Measurements from ENCODE around the gene ENAH.

The ENAH gene

DNA sequence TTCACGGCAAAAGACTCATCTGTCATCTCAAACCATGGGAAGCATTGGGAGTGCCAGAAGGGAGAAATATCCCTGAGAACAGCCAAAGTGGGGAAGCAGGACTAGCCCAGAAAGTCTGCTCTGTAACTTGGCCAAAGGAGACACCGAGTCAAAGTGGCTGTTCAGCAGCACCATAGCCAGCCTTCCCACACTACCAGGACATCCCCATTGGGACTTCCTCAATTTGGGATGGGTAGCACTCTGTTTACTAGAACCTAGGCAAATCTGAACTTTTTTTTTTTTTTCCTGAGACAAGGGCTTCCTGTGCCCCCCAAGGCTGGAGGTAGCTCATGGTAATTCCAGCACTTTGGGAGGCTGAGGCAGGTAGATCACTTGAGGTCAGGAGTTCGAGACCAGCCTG lies 93.0 kb downstream of the ENAH start:
- DNase-seq (ENCODE audit: low spot score): no peak

DNA sequence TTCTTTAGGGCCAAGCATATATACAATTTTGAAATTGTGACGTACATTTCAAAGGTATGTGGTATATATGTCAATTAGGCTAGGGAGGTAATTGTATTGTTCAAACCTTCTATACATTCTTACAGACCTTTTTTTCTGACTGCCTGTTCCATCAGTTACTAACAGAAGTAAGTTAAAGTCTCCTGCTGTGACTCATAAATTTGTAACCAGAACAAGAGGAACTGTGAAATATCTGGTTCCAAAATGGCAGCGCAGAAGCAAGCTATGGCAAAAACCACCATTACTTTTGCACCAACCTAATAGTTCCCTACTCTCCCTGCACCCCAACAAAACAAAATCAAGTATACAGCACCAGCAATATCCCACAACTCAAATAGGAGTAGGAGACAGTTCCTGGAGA lies 93.6 kb downstream of the ENAH start:
- DNase-seq (ENCODE audit: low spot score): no peak

DNA sequence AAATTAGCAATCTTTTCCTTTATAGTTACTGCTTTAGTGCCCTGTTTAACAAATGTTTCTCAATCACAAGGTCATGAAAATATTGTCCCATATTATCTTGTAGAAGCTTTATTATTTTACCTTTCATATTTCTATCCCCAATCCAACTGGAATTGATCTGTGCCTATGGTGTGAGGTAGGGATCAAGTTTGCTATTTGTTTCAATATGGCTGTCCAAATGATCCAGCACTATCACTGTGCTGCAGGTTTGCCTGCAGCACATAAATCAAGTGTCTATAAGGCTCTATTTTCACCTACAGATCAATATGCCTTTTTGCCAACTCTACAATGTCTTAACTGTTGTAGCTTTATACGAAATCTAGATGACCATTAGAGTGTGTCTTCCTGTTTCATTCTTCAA lies 96.2 kb downstream of the ENAH start:
- no peak for DNase-seq (ENCODE audit: low spot score)

DNA sequence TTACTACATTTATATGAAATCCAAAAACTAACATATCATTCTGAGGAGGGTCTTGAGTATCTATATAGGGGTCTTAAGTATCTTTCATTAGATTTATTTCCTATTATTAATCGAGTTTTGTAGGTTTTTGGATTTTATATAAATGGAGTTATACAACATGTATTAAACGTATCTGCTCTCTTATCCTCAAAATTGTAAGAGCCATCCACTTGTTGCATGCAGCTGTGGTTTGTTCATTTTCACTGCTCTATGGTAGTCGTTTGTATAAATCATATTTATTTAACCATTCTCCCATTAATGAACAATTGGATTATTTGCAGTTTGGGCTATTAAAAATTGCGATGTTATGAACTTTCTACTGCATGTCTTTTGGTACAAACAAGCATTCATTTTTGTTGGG lies 97.1 kb downstream of the ENAH start:
- no peak for DNase-seq (ENCODE audit: low spot score)

DNA sequence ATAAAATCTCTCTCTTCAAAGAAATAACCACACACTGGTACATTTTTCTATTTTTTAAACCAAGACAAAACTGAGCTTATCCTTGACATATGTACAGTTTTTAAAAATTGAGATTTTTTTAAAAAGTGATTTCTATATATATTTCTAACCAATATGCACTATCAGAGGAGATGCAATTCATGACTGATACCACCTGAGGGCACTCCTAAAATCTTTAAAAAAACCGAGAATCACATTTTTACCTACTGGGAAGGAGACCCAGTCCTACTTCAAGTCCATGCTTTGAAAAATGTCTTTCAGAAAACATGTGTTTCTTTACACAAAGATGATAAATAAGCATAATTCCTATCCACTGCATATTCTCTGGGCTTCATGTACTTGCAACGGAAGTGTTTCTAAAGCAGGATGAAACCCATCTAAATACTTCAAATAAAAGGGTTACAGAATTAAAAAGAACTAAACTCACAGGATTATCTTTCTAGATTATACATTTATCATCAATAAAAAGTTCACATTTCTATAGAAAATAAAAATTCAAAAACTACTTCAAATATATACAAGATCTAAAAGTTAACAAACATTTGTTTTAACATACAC lies 98.6 kb downstream of the ENAH start:
- DNase-seq (ENCODE audit: low spot score): no peak

DNA sequence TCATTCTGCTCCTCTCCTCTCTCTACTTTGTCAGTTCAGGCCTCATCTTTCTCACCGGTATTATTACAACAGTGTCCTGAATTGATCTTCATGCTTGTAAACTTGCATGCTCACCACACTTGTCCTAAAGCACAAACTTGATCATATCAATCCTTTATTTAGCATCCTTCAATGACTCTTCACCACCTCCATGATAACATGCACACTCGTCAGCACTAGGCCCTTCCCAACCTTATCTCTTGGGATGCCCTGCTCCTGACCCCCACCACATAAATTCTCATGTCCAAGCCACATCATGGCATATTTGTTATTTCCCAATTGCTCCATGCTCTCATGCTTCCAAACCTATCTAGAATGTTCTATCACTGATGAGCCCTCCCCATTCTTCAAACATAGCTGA lies 103.1 kb downstream of the ENAH start:
- no peak for DNase-seq (ENCODE audit: low spot score)

DNA sequence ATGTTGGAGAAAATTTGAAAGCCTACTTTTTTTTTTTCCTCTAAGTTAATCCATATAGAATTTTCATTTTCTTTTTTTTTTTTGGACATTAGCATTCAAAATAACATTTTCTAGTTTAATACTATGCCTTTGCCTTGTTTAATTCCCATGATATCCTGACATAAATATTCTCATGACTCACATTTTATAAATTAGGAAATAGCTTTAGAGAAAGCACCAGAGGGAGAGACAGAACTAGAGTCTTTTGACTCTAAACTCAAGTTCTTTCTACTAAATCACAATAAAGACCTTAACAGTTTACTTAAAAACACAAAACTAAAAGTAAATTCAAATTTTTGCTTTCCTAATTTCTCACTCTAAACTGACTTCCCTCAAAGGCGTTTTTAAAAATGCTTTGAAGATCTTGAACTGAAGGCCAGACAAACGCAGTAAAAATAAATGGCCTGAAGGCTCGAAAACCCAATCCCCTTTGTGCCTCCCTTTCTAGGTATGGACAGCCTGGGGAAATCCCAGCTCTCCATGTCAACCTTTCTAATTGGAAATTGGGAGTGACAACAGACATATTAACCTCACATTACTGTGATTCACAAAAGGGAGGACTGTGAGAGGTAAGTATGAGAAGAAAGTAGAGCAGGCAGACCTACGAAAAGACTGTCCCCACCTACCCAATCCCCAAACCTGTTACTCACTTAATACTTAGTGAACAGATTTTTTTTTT lies 104.6 kb downstream of the ENAH start:
- no peak for DNase-seq (ENCODE audit: low spot score)

DNA sequence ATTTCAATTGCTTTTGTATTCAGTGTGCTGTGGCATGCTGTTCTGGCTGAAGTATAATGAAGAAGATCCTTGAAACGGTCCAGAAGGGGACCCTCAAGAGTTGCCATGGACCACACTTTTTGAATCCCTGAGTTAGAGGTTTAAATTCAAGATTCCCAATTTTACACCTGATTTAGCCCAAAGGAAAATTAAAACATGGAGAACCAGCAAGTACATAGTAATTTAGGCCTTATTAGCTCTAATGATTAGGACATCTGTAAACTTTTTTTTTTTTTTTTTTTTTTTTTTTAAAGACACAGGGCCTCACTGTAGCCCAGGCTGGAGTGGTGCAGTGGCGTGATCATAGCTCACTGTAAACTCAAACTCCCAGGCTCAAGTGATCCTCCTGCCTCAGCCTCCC lies 107.3 kb downstream of the ENAH start:
- no peak for DNase-seq (ENCODE audit: low spot score)

DNA sequence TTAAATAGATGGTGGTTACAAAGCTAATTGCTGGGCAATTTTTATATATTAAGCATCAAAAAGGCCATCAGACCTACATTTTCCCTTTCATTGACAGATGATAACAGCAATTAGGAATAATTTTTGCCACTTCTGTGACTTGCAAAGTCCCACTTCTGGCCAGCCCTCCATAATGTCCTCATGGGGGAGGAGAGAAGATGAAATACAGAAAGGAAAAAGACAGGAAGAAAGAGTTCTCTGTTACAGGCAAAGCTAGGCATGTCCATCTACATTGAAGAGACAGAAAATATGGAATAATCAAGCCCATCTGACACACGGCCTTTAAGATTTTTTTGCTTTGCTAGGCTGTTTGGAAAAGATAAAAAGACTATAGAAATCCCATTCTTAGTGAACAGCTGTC lies 108.0 kb downstream of the ENAH start:
- DNase-seq (ENCODE audit: low spot score): no peak

DNA sequence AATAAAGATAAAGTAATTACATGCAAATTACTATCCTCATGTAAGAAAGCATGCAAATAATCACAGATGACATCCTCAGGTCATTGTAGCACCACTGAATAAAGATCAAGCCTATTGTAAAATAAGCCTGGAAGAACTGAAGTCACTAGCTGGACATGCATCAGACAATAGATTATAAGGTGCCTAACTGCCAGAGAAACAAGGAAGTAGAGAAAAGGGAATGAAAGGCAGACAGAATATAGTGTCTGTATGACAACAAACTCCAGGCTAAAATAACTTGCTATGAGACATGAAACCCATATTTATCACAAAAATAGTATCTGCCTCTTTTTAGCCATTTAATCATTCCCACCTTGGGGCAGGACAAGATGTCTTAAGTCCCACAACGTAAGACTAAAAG lies 108.7 kb downstream of the ENAH start:
- DNase-seq (ENCODE audit: low spot score): no peak

DNA sequence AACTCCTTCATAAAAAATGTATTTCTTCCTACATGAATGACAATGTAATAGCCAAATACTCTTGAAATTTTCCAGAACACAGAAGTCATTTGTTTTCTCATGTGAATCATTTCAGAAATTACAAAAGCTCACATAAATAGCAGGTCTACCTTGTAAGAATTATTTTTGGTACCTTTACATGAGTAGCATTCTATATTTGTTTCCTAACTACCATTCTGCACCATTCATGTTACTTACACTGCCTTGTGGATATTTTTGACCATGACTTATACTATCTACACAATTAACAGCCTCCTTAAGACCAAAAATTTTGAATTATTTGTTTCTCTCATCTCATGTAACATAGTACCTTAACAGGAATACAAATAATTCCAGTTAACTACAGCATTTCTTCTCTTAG lies 109.6 kb downstream of the ENAH start:
- DNase-seq (ENCODE audit: low spot score): no peak

DNA sequence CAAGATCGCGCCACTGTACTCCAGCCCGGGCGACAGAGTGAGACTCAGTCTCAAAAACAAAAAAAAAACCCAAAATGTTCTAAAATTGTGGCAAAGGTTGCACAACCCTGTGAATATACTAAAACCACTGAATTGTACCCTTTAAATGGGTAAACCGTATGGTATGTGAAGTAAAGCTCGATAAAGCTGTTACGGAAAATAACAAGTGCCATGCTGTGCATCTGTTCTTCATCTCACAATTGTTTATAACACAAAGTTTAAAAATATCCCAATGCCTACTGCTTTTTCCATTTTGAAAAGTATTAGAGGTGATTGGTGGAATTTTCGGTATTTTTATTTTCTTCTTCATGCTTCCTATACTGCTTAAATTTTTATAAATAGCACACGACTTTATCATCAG lies 111.5 kb downstream of the ENAH start:
- no peak for DNase-seq (ENCODE audit: low spot score)

DNA sequence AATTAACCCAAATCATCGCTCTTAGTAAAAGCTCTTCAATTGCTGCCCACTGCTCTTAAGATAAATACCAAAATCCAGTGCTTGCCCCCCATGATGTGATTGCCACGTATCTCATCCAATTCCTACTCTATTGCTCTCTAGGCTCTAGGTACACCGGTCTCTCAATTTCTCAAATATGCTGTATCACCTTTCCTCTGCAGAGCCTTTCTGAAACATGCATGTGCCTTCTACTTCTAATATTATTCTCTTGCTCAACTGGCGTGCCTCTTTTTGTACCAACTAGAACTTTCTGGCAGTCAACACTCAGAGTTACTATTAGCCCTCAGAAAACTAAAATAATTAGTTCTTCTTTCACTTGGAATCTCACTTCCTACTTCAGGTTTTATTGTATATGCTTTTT lies 113.3 kb downstream of the ENAH start:
- DNase-seq (ENCODE audit: low spot score): no peak

DNA sequence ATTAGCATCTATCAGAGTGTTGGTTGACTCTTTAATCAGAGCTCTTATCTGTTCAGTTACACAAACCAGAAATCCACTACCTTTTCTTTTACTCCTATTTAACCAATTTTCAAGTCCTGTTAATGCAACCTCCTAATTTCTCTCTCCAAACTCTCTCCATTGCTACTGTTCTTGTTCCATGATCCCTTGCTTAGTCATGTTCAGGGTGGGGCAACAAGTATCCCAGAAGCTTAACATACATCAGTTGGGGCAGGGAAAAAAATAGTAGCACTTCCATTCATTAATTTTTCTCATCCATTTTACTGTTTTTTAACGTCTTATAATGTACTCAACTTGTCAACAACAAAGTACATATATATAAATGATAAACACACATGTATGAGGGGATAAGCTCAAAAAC lies 113.9 kb downstream of the ENAH start:
- DNase-seq (ENCODE audit: low spot score): no peak

DNA sequence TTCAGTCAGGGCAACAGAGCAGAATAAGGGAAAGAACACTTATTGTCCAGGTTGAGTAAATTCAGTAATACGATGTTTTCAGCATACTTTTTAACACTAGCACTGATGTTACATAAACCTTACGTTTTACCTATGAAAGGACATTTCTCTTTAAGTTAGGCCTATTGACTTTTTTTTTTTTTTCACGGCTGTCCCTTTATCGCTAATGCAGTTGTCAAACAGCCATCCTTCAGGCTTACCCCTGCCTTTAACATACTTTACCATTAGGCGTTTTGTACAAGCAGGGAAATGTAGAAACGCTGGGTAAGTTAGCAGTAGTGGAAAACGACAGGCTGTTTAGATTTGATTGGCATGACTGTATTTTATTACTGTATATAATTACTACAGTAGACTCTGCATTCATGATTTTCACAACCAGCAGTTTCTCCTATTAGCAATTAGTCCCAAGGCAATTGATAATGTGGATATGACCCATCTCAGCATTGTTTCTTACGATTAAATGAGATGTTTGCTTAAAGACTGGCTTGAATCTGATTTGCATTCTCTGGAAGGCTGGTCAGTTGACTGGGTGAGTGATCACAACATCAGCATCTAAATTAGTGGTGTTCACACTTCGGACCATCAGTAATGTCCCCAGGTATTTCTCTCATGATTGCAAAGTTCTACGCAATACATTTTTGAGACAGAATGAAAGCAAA lies 115.2 kb downstream of the ENAH start:
- DNase-seq (ENCODE audit: low spot score): no peak

DNA sequence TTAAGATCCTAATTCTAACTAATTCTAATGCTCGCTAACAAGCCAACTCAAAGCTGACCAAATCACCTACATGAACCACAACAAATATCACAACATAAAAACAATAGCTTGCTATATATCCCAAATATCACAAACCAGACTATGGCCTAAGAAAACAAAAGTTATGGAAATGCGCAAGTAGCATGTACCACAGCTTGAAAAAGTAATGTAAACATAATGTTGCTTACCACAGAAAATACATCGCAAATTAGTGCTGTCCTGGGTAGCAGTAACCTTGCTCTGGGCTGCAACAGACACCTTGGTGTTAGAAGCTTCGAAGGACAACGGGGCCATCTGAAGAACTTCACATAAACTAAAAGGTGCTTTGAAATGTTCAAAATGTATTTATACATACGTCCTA lies 117.6 kb downstream of the ENAH start:
- DNase-seq (ENCODE audit: low spot score): no peak

DNA sequence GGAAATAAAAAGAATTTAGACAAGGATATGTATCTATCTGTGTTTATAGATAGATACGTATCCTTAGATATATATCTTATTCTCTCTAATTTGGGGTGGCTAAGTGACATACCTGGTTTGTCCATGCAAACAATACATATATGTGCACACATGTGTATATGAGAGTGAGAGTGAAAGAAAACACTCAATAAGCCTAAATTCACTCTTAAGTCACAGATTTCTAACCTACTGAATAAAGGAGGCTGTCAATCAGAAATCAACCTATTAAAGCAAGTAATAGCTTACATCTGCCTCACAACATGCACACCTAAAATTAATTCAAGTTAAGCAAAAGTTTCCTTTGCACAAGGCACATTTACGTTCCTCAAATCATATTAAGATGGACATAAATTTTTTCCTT lies 118.2 kb downstream of the ENAH start:
- DNase-seq (ENCODE audit: low spot score): no peak

DNA sequence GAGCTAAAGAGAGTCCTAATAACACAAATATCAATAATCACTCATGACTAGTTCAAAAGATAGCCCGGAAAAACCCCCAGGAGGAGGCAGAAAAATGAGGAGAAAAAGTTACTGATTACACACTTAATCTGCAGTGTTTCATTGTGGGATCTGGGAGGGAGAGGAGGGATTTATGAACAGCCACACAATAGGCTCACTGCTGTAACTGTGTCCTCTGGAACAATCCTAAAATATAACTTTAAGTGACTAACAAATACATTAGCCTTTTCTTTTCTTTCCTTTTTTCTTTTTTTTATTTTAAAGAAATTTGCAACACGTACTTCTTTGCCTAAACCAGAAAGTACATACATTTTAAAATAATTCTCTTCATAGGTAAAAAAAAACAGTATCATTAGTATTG lies 118.8 kb downstream of the ENAH start:
- no peak for DNase-seq (ENCODE audit: low spot score)

DNA sequence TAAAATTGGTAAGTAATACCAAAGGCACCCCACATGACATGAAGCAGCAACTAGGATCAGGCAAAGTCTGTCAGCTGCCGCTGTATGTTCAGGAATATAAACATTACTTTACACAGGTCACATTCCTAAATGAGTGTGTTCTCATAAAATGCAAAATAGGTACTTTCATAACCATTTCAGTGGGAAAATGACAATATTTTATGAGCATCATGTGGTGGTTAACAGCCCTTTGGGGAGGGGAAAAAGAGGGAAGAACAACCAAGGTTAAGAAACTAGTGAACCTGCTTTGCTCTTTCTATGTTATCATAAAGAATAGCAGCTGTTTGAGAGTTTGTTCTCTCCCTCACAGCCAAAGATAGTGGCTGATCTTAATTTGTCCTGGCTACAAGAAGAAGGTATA lies 119.7 kb downstream of the ENAH start:
- DNase-seq (ENCODE audit: low spot score): no peak

DNA sequence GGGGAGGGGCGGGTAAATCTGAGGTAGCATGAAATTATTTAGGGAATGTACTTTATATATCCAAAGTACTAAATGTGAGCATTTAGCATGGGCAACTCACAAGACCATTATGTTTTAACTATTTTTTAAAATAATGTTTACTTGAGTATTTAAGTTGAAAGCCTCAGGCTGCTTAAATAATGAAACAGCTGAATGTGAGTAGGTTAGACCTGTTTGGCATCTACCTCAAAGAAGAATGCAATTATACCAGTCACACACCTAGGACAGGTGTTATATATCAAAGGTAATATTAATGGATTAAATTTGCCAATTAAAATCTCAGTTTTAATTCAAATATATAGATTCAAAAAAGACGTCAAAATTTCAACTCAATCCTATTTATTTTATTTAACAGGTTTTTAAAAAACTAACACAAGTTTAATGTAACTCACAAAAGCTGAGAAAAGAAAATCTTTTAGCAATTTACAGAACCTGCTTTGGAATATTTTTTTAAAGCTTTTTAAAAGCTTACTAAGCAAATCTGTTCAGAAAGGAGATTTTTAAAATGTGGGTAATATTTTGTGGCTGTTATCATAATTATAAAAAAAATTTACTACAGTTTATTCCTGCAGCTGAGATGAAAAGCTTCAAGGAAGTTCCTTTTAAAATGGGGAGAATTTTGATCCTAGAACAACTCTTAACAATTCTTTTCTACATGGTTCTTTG lies 120.5 kb downstream of the ENAH start:
- no peak for DNase-seq (ENCODE audit: low spot score)

DNA sequence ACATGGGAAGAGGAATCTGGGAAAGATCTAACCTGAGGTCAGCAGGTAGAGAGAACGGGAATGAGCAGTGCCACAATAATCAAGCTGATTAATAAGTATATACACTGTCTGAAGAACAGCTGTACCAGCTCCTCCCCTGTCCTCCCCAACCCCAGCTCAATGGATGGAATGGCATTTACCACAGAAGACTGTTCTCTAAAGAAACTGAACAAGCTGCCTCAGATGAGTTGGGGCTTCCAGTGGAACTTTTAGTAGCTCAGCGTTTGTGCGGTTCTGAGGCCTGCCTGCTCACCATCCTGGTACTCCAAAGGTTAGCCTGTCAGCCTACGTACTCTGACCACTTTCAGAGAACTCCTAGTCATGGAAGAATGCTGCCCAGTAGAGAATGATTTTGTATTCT lies 123.2 kb downstream of the ENAH start:
- DNase-seq (ENCODE audit: low spot score): no peak

DNA sequence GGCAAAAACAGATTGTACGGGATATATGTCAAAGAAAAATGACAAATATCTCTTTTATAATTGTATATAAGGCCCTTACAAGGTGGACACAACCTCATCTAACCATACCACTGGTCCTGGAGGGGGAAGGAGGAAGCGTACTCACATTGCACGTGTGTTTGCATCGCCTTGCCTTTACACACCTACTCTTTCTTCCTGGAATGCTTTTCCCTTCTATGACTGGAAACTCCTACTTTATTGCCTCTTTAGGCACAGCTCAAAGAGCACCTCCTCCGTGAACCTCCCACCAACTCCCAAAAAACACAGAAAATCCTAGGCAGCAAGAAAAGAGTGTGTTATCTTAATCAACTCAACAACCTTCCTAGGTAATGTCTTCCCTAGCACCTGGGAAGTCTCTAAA lies 125.3 kb downstream of the ENAH start:
- DNase-seq (ENCODE audit: low spot score): no peak

DNA sequence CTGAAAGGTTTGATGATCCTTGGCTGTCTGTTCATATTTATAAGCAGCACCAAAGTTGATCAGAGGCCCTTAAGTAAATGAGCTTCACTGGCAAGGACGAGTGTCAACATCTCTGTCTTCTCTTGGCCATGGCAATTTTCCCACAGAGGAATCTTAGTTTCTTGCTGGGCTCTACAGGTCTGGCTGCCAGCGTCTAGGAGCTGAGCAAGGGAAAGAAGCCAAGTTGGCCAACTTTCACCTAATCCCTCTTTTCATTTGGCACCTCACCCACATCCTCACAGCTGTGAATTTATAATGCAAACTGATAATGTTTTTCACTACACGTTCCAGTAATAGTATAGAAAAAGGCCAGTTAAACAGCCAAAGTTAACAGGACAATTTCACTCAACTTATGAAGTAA lies 126.0 kb downstream of the ENAH start:
- peak; percentile 51 for DNase-seq (ENCODE audit: low spot score)

All from globus pallidus (tissue), 1 donor.